Osteoblast (primary cell): Measurements from ENCODE around the gene ARHGAP6. TPM values are rescaled to one million over a fixed set of nuclear protein-coding genes. Genes with fewer than 3 reads are reported as not detected.

Experiments used
- DNase-seq: peaks from one replicate; pipeline ENCODE4 v3.0.0; 2011; ENCODE audit warnings: low spot score, mixed read lengths; ENCODE audit not compliant: insufficient read length; ENCODE audit errors: missing footprints
- H2AFZ ChIP-seq: 2 replicates; pipeline ENCODE4 v1.6.0; 2011; ENCODE audit warnings: mild to moderate bottlenecking, low read length
- H3K27ac ChIP-seq: 2 replicates; pipeline ENCODE4 v1.5.1; 2011; ENCODE audit warnings: mild to moderate bottlenecking, low read depth, low read length, moderate library complexity
- H3K27me3 ChIP-seq: 2 replicates; pipeline ENCODE4 v1.6.0; 2012; ENCODE audit warnings: mild to moderate bottlenecking, control low read depth, inconsistent platforms, low read length, moderate library complexity; ENCODE audit not compliant: insufficient read depth
- H3K36me3 ChIP-seq: 2 replicates; pipeline ENCODE4 v1.5.1; 2011; ENCODE audit warnings: mild to moderate bottlenecking, low read length, control low read depth, moderate library complexity; ENCODE audit not compliant: insufficient read depth
- H3K4me1 ChIP-seq: 2 replicates; pipeline ENCODE4 v1.5.1; 2011; ENCODE audit warnings: mild to moderate bottlenecking, low read length, control low read depth, moderate library complexity; ENCODE audit not compliant: insufficient read depth
- H3K4me2 ChIP-seq: 2 replicates; pipeline ENCODE4 v1.6.0; 2011; ENCODE audit warnings: mild to moderate bottlenecking, low read length; ENCODE audit not compliant: insufficient read depth
- H3K4me3 ChIP-seq: fragments of 200-600 bp; sonication (generic); 3 replicates; pipeline ENCODE4 v1.5.1; 2012; ENCODE audit warnings: mild to moderate bottlenecking, low read length, inconsistent platforms; ENCODE audit not compliant: insufficient read depth
- H3K79me2 ChIP-seq: 2 replicates; pipeline ENCODE4 v1.6.0; 2012; ENCODE audit warnings: mild to moderate bottlenecking, low read length, control low read depth, inconsistent platforms; ENCODE audit not compliant: insufficient read depth
- H3K9me3 ChIP-seq: 2 replicates; pipeline ENCODE4 v1.5.1; 2011; ENCODE audit warnings: low read depth, low read length, control low read depth
- H4K20me1 ChIP-seq: 2 replicates; pipeline ENCODE4 v1.6.0; 2012; ENCODE audit warnings: mild to moderate bottlenecking, low read length, control low read depth; ENCODE audit not compliant: insufficient read depth
- CTCF ChIP-seq: IDR thresholded peaks from 2 replicates; pipeline ENCODE4 v1.5.1; 2011; ENCODE audit warnings: mild to moderate bottlenecking, low read depth, low read length, moderate library complexity; ENCODE audit errors: extremely low read depth
- total RNA-seq: library from RNA; depleted of rRNA; stranded (reverse); fragments of >200 nt; gene quantifications from 2 replicates; pipeline ENCODE4 v1.2.3, GENCODE V29; 2012

Gene ARHGAP6
- total RNA-seq, 1 donor, result 2.2 TPM

DNA sequence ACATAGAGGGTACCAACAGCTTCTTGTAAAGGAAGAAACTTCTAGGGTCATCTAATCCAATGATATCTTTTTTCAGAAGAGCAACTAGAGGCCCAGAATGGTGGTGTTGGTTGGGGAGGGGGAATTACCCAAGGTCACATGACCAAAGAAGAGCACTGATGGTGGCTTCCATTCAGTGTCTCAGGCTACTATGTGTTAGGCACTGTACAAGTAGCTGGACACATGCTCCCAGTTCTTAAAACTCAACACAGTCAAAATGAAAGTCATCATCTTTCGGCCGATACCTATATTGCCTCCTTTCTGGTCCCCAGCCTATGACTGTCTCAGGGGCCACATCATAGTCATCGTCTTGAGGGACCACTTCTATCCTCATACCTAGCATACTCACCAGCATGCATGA is 88.1 kb downstream of the ARHGAP6 start:
- Histone ChIP-seq H4K20me1 (no peaks in the 10 kb centered on the region), H2AFZ (no peak overlapping the region), H3K27ac (no peak overlapping the region), H3K36me3 (no peaks in the 10 kb centered on the region), H3K4me1 (no peaks in the 10 kb centered on the region), H3K79me2 (no peaks in the 10 kb centered on the region), H3K4me3 (no peak overlapping the region), H3K4me2 (no peak overlapping the region), H3K27me3 (no peaks in the 10 kb centered on the region), H3K9me3 (no peaks in the 10 kb centered on the region)
- TF ChIP-seq CTCF, result no peak
- no peak for DNase-seq

GRCh38 chrX:11575332-11575731 is 90.4 kb downstream of the ARHGAP6 start:
- Histone ChIP-seq H3K36me3 (no peaks in the 10 kb centered on the region), H3K9me3 (no peaks in the 10 kb centered on the region), H3K4me3 (no peak overlapping the region), H4K20me1 (no peaks in the 10 kb centered on the region), H3K79me2 (no peaks in the 10 kb centered on the region), H2AFZ (no peak overlapping the region), H3K4me2 (no peak overlapping the region), H3K27ac (no peak overlapping the region), H3K4me1 (no peaks in the 10 kb centered on the region), H3K27me3 (no peaks in the 10 kb centered on the region)
- DNase-seq, result no peak
- TF ChIP-seq CTCF, result no peak

GRCh38 chrX:11567528-11568220 is 98.0 kb downstream of the ARHGAP6 start:
- Histone ChIP-seq H3K36me3 (no peaks in the 10 kb centered on the region), H3K27me3 (no peaks in the 10 kb centered on the region), H3K9me3 (no peaks in the 10 kb centered on the region), H4K20me1 (no peaks in the 10 kb centered on the region), H3K27ac (no peak overlapping the region), H3K4me1 (no peaks in the 10 kb centered on the region), H3K4me3 (no peak overlapping the region), H3K79me2 (no peaks in the 10 kb centered on the region), H2AFZ (no peak overlapping the region), H3K4me2 (no peak overlapping the region)
- DNase-seq, result peak; percentile 9
- no peak for TF ChIP-seq CTCF

GRCh38 chrX:11566789-11567188 is 98.9 kb downstream of the ARHGAP6 start:
- H3K9me3 ChIP-seq, result no peaks in the 10 kb centered on the region
- peak; percentile 19 for DNase-seq
- no peak overlapping the region for H2AFZ ChIP-seq
- TF ChIP-seq CTCF, result no peak
- no peaks in the 10 kb centered on the region for H4K20me1 ChIP-seq
- H3K36me3 ChIP-seq, result no peaks in the 10 kb centered on the region
- no peaks in the 10 kb centered on the region for H3K4me1 ChIP-seq
- no peaks in the 10 kb centered on the region for H3K79me2 ChIP-seq
- no peaks in the 10 kb centered on the region for H3K27me3 ChIP-seq
- no peak overlapping the region for H3K27ac ChIP-seq
- H3K4me3 ChIP-seq, result no peak overlapping the region
- no peak overlapping the region for H3K4me2 ChIP-seq
